HepG2 (cell line): ENCODE data around the gene KRTAP10-11.

Source experiments
- CTCF ChIP-seq: sonication (generic); formaldehyde crosslinking; IDR thresholded peaks from 2 replicates; pipeline ENCODE4 v1.5.0; 2020; ENCODE audit warnings: mild to moderate bottlenecking, missing genetic modification reagents, moderate library complexity
- EP300 ChIP-seq, 3 experiments: sonication (generic) in 1 of 3; formaldehyde crosslinking in 1 of 3; IDR thresholded peaks; 2 replicates each; pipeline versions ENCODE4 v1.5.1 to v1.6.1; 2011 to 2020; ENCODE audit warnings: low read depth in 2 of 3, low read length in 2 of 3, borderline replicate concordance in 1 of 3, improper control_type of control experiment in 1 of 3, mild to moderate bottlenecking in 1 of 3, missing genetic modification reagents in 1 of 3, moderate library complexity in 1 of 3
- EZH2 ChIP-seq: conservative IDR thresholded peaks from 2 replicates; pipeline ENCODE4 v1.6.1; 2012; ENCODE audit warnings: mild to moderate bottlenecking, low read depth, low read length, moderate library complexity
- HDAC6 ChIP-seq: fragments of 200-600 bp; sonication (generic); IDR thresholded peaks from 2 replicates; pipeline ENCODE4 v1.7.0; 2017; ENCODE audit warnings: mild to moderate bottlenecking, antibody characterized with exemption, low read length, low read depth
- ZNF274 ChIP-seq: sonication (generic); formaldehyde crosslinking; IDR thresholded peaks from 2 replicates; pipeline ENCODE4 v1.5.1; 2020; ENCODE audit warnings: mild to moderate bottlenecking, missing genetic modification reagents
- ZNF552 ChIP-seq: sonication (generic); formaldehyde crosslinking; IDR thresholded peaks from 2 replicates; pipeline ENCODE4 v1.9.0; 2022; ENCODE audit warnings: missing genetic modification reagents, mild to moderate bottlenecking, borderline replicate concordance
- ZNF609 ChIP-seq: sonication (generic); formaldehyde crosslinking; IDR thresholded peaks from 2 replicates; pipeline ENCODE4 v1.4.0; 2020; ENCODE audit warnings: mild to moderate bottlenecking, missing genetic modification reagents, borderline replicate concordance

DNA sequence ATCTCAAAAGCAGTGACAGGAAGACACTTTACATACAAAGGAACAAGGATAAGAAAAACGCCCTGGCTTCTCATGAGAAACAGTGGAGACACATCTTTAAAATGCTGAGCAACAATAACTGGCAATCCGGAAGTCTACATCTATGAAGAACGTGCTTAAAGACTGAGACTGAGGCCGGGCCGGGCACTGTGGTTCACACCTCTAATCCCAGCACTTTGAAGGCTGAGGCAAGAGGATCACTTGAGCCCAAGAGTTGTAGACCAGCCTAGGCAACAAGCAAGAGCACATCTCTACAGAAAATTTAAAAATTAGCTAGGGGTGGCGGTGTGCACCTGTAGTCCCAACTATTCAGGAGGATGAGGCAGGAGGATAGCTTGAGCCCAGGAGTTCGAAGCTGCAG is 37.9 kb downstream of the KRTAP10-11 start:
- TF ChIP-seq EZH2 (no peak), CTCF (CRISPR knock-in tag) (no peak), HDAC6 (no peak), ZNF609 (CRISPR knock-in tag) (no peak), ZNF552 (CRISPR knock-in tag) (no peak), EP300 (IDR thresholded peaks at IDR 0.05; ENCODE audit: low read depth in 2 of 2, low read length in 2 of 2) (no peak), EP300 (CRISPR knock-in tag; IDR thresholded peaks at IDR 0.05; ENCODE audit: borderline replicate concordance) (no peak), ZNF274 (CRISPR knock-in tag) (no peak)
